CD4-positive, alpha-beta T cell treated with Interleukin-17A for 4 hours (primary cell): Measurements from ENCODE around the gene ABI3BP.

Experiments
- DNase-seq: peaks from one replicate; pipeline ENCODE4 v3.0.0-alpha.2; 2020; ENCODE audit warnings: mixed read lengths

Gene ABI3BP

DNA sequence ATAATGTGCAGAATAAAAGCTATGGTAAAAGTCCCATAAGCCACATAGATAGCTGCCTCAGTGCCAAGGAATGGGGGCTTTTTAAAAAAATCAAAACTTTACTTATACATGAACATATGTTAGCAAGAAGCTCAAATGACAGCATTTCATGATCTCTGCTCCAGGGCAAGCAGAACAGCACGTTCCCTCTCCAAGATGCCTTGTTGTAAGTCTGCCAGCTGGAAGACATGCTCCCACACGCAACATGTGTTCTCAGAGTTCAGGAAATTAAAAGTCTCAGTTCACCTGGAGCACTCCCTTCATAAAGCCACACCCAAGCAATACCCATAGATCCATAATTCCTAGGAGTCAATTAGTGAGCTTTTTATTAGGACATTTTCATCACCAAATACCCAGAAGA, 52.2 kb downstream of the ABI3BP start:
- no peak for DNase-seq

DNA sequence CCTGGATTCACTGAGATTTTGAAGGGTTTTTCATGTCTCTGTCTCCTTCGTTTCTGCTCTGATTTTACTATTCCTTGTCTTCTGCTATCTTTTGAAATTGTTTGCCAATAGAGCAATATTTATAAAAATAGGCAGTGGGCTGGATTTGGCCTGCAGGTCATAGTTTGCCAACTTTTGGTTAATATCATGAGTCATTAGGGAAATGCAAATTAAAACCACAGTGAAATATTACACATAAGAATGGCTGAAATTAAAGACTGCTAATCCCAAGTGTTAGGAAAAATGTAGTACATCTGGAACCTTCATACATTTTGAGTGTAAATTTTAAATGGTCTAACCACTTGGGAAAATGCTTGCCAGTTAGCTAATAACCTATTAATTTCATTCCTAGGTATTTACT, 56.3 kb downstream of the ABI3BP start:
- DNase-seq, result no peak

DNA sequence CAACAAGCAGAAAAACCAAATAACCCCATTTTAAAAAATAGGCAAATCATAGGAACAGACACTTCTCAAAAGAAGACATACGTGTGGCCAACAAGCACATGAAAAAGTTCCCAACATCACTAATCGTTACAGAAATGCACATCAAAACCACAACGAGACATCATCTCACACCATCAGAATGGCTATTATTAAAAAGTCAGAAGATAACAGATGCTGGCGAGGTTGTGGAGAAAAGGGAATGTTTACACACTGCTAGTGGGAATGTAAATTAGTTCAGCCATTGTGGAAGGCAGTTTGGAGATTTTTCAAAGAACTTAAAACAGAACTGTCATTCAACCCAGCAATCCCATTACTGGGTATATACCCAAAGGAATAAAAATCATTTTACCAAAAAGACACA, 60.7 kb downstream of the ABI3BP start:
- no peak for DNase-seq

DNA sequence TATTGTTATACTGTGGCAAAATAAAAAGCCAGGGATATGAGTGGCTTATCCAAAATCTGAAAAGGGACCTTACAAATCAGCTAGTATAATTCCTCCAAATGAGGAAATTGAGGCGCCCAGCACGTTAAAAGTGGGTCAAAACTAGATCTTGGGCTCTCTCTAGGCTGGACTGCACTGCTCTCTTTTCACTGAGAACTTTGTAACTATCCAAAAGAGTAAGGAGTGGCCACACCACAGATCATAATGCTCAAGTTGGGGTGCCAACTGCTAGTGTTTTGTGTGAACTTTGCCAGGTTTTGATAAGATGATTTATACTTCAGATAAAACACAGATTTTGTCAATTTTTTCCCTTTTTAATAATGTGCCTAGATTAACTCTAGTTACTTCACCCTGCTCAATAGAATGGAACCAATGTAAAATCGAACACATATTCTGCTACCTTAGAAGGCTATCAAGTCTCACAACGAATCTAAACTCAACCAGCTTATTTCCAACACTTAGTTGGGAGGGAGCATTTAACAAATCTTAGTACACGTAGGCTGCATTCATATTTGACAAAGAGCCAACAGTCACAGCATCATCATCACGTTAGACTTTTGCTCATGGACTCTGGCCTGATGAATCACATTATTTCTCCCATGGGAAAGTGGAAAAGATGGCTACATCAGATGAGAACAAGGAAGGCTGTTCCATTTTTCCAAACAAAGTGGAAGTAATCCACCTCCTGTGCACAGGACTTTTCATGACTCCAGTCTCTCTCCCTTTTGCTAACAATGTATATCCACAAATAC, 64.4 kb downstream of the ABI3BP start:
- DNase-seq, result no peak

DNA sequence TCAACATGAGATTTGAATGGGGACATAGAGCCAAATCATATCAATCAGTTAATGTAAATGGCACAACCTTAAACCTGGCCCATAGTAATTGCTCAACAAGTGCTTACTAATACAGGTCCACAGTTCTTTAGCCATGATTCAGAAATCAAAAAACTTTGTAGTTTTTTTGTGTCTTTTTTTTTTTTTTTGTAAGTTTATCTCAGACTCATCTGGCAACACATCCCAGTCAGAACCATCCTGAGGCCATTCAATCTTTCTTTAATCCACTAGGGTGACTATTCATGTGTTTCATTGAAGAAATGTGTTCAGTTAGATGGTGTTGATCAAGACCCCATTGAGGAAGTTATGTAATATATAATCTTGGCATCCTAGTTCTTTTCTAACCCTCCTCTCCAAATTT, 65.4 kb downstream of the ABI3BP start:
- no peak for DNase-seq

DNA sequence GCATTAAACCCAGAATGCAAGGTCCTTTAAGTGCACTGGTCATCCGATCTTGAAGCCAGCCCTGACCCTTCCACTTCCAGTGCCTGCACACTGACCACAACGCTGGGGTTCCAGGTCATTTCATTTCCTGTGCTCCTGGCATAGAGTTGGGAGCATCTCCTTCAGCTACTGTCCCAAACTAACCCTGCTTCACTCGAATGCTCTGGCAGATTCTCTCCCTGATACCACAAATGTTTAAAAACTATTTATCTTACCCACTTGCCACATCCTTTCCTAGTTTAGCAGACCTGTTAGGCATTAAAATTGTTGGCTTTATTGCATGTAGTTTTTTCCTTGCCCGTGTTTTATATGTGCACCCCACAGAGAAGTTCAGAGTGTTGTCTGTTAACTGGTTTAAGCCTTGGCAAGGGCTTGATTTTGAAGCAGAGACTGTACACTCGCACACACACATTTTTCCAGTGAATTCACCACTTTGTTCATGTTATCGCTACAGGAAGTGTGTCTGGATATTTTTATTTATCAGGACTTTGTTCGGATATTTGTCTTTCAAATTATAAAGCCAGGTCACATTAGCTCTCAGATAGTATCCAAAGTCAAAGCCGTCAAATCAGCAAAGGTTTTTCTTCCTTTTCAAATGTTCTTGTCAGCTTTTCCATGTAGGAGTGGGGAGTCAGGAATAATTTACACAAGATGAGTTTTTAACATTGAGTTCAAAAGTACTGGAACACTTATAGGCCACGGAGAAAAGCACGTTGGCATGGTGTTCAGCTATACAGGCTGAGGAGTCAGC, 77.3 kb downstream of the ABI3BP start:
- DNase-seq, result no peak

DNA sequence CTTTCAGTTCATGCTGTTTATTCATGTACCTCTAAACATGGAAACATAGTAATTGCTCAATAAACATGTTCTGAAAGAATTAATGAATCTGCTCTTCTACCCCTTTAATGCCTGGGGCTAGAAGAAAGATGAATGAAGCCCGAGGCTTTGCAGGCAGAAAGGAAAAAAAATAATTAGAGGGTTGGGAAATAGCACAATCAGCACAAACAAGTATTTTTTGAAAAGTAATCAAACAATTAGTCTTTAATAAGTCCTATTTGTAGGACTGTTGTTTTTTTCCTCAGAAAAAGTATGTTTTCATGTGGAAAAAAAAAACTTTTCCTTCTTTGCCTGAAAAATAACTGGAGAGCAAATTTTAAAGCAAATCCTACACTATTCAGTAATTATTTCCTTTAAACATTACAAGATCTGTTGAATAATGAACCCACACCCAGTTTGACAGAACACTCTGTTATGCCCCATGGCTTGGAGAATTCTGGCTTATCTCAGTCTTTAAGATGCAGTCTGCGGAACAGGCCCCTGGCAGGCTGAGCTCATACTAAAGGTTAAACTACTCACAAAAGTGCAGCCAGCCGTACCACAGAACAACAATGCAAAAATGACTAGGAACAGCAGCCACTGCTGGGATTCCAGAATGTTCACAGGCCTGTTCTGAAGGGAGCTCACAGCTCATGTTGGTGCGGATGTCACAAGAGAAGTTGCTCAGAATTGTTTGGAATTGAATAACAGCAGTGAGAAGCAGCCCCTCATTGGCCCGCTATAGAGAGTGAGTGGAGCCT, 79.2 kb downstream of the ABI3BP start:
- no peak for DNase-seq

DNA sequence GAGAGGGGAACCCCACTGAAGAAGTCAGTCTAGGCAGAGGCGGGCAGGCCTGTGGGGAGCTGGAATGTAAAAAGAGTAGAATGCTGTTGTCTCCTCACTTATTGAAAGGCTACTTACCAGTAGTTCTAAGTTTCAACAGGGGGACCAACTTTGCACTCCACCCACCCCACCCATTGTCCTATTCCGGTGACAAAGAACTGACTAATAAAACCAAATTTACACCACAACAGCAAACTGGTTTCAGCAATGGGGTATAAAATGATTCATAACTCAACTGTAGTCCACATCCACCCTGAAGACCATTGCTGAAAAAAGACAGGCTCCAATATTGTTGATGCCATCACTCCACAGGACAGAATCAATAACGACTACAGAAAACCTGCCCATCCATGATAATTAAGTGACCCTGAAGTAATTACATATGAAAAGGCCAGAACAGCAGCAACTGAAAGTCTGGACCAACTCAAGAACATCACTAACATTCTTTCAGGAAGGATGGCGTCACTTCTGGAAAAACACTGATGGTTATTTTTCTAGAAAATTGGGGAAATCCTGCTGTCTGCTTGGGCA, 80.2 kb downstream of the ABI3BP start:
- DNase-seq, result no peak

DNA sequence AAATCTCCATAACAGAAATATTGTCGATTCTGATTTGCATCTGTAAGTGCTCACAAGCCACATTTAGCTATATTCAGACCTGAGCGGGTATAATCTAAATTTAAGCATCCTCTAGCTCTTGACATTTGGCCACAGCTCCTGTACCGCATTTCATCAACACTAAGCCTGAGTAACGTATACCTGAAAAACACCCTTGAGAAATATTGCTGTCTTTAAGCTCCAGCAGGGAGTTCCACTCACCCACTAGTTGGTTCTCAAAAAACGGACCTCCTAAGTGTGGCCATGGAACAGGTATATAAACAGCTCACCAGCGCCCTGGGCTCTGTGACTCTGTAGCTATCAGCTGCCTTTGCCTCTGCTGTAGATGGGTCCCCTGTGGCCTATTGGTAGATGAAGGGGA, 80.7 kb downstream of the ABI3BP start:
- no peak for DNase-seq

DNA sequence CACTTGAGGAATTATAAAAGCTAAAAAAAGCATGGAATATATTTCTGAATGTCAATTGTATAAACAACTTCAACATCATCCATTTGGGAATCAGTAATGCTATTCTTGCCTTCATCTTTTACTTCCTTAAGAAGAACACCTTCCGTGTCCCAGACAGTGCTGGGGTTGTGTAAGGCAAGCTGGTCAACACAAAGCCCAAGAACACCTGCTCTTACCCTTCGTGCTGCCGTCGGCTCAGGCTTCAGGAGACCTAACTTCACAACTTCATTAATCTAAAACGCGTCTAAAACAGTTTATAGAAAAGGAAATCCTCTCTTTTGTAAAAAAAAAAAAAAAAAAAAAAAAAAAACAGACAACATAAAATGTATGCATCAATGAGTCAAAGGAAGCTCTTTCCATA, 81.3 kb downstream of the ABI3BP start:
- DNase-seq, result no peak

DNA sequence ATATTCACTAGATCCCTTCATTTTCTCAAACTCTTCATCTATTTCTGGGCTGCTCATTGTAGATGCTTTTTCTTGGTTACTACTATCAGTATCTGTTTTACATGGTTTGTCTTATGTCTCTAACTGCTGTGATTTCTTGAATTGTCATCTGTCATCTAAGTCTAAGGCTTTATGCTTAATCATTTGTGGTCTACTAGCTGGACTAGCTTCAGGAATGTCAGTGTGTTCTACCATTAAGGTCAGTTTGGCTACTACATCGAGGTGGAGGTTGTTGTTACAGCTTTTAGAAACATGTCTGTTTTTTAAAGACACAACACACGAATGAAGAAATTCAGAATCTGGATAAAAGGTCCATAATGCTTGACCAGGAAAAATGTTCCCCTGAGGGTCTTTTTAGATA, 82.2 kb downstream of the ABI3BP start:
- DNase-seq, result no peak

DNA sequence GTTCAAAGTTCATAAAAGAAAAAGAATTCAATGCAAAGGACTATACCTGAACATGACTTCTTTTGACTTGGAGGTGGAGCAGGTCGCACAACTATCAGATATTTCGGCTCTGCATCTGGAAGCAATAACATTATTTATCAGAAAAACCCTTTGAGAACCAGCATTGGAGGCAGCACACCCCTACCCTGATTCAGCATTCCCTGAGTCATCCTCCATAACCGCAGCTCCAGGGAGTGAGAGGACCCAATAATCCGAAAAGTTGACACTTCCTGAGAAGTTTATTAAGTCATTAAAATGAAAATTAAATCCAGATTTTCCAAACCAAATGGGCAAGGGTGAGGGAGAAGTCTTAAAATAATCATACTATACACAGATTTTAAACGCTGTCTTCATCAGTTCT, 90.6 kb downstream of the ABI3BP start:
- no peak for DNase-seq

DNA sequence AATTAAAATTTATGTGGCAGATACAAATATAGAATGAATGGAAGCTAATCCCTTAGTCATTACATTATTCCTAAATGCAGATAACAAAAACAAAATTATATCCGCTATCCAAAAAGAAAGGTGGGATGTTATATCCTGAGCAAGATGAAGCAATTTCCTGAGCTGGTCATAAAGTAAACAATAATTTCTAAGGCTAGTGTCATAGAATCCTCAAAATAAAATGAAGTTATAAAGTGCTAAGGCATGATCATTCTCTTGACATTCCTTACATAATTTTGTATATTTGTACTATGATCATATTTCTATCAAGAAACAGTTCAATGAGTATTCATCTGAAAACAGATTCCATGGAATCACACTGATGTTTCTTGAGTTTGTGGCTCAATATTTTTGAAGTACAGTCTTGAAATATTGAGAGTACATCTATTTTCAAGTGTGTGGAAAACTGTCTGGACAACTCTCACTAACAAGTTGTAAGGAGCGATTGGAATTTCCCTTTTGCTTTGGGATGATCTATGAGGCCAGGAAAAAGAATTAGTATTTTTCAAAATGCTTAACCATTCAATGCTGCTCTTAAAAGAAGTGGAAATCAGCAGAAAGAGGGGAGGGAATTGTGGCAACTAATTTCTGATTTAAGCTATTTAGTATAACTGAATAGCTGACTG, 92.4 kb downstream of the ABI3BP start:
- no peak for DNase-seq

DNA sequence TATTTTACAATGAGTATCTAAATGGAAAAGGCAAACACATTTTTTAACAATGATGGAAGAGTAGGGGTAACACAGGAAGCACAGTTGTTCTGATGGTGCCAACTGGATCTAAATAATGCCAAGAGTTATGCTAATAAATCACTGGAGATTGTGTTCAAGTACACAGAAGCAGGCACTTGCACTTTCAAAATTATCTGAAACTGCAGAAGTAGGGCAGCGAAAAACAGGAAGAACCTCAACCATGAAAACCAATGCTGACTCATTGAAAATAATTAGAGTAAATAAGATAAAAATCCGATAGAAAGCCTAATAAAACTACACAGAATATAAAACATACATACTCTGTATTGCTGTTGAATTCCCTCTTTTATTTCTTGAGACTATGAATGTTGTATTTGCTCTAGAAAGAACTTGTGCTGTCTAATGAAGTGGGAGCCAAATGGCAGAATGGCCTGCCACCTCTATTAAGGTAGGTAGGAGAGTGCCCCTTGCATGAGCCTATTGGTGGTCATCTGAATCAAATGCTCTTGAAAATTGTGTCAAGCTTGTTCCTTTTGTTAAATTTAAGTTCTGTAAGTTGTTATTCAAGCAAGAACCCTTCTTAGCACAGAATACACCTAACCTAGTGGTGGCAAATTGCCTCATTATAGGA, 93.7 kb downstream of the ABI3BP start:
- no peak for DNase-seq

DNA sequence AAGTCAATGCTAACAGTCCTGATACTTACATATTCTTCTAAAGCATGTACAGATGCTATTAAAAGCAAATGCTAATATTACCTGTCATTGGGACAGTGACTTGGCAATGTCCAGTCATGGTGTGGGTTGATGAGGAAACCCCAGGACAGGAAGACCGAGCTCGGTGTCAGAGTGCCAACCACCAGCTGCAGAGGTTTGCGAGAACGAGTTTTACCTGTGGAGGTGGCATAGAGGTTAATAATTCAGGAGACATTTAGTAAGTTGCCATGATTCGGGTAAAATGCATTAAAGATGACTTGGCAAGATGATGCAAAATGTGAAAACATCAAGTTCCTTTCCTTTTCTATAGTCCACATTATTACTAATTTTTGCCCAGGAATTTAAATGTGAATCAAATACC, 94.5 kb downstream of the ABI3BP start:
- DNase-seq, result no peak

DNA sequence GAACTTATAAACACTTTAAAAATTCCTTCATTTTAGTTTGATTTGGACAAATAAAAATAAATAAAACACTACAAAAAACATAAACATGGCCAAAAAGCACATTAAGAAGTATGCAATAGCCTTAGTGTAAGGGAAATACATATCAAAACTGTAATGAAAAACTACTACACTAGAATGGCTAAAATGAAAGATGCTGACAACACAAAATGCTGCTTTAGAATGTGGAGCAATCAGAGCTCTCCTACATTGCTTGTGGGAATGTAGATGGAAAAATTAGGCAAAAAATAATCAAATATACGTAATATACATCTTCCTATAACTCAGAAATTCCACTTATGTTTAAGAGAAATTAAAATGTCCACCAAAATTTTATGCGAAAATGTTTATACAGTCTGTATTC, 96.2 kb downstream of the ABI3BP start:
- DNase-seq, result no peak

DNA sequence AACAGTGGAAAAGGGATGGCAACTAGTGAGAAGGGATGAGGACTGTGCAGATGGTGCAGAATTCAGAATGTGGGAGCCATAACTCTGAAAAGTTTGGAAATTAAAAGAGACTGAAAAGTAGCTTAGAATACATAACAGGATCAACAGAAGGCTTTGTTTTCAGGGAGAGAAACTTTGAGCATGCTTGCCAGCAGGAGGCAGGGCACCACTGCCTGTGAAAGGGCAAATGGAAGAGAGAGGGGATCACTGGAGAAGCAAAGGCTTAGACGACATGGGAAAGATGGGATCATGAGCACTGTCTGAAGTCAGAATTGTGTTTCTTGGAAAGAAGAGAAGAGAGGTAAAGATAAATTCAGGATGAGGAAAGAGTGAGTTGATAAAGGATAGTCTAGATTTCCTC, 99.6 kb downstream of the ABI3BP start:
- no peak for DNase-seq

DNA sequence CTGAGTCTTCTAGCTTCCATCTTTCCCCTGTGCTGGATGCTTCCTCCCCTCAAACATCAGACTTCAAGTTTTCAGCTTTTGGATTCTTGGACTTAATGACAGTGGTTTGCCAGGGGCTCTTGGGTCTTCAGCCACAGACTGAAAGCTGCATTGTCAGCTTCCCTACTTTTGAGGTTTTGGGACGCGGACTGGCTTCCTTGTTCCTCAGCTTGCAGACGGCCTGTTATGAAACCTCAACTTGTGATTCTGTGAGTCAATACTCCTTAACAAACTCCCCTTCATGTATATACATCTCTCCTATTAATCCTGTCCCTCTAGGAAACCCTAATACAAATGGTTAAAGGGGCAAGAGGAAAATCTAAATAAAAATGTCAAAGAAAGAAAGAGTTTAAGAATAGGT, 100.1 kb downstream of the ABI3BP start:
- DNase-seq, result no peak

DNA sequence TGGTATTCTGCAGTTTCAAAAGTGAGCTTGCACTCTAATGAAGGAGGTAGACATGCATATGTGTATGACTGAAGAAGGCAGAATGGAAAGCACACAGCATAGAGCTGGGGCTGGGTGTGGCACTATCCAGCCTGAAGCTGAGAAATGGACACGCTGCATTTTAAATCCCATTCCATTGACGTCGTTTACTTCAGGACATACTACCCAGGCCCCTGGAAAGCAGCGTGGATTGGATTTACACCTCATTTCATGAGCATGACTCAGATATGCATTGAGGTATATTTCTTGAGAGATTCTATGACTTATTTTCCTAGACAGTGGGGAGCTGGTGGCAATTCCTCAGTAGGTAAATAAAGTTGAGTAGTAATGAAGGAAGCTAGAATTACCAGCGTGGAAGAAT, 101.4 kb downstream of the ABI3BP start:
- DNase-seq, result no peak

DNA sequence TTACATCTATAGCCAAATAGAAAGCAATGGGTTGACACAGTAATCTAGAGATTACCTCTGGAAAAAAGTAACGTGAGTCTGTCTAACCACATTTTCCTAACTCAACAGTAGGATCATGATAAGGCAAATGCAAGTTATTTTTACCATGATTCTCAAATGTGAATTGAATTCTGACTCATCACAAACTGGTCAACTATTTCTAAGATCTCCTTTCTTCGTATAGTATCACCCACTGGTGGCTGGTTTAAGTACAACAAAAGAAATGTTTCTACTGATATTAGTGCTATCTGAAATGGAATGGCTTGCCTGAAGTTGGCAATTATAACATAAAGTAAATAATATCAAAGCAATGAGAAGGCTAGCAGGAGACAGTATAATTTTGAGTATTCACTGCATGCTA, 102.2 kb downstream of the ABI3BP start:
- DNase-seq, result no peak

DNA sequence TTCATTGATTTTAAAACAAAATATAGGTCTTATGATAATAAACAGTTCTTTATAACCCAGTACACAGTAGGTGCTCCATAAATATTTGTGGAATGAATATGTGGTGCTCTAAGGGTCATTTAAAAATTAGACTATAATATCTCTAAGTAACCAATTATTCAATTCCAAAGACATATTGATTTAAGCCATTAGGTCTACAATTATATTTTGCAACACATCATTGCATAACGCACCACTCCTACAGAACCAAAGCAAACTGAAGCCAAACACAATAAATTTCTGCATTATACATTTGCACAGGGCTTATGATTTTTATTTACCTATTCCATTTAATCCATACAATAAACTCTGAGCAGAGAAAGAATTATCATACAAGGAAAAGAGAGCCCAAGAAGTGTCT, 104.3 kb downstream of the ABI3BP start:
- no peak for DNase-seq

DNA sequence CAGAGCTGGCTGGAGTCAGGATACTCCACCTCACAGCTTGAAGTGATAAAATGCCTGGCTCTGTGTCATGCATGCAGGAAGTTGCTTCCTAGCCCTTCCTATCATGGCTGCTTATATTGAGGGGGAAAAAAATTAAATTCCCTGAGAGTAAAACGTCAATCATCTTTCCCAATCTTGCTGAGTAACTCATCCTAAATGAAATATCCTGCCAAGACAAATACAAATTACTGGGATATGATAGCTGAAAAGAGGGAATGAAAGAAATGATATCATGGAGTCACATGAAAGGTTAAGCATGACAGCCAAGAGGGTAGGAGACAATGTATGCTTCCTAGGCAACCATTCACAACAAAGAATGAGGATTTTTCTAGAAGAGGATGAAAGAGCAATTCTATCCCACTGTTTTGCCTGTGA, 110.6 kb downstream of the ABI3BP start:
- DNase-seq, result no peak
